Cardiac fibroblast (primary cell): ENCODE measurements around the gene ZFP36L2.
A peak's percentile ranks its signal among the peaks of the same experiment; 100 is the strongest.

Source experiments
- DNase-seq, 2 donors: peaks; one replicate each; pipeline versions ENCODE4 v3.0.0 to v3.0.0-alpha.2; 2010; ENCODE audit warnings: low read depth in 2 of 2
- H3K4me3 ChIP-seq, 2 donors: replicated peaks in 1 of 2; 1 replicate in 1 of 2; 2 replicates in 1 of 2; pipeline ENCODE4 v1.5.1; 2011; ENCODE audit warnings: low read depth in 2 of 2, low read length in 2 of 2, mild to moderate bottlenecking in 2 of 2, moderate library complexity in 1 of 2
- CTCF ChIP-seq: IDR thresholded peaks from one replicate; pipeline ENCODE4 v1.5.1; 2011; ENCODE audit warnings: low read depth, mild to moderate bottlenecking, low read length, inconsistent platforms

Gene ZFP36L2

GRCh38 chr2:43228756-43229659 is 2.6 kb upstream of the ZFP36L2 start:
- DNase-seq: peak; percentile 23 to 42
- H3K4me3 ChIP-seq: no peak overlapping the region

GRCh38 chr2:43228321-43228751 is 1.9 kb upstream of the ZFP36L2 start:
- TF ChIP-seq CTCF: no peak
- peak in 1 of 2 donors; percentile 17 for DNase-seq
- no peak overlapping the region for H3K4me3 ChIP-seq

More at GRCh38 chr2:43228756-43229659, 2.6 kb upstream of the ZFP36L2 start:
- no peak for TF ChIP-seq CTCF

- no peak for TF ChIP-seq CTCF
- H3K4me3 ChIP-seq: peak overlapping the region; percentile 73 to 78
- no peak for DNase-seq
Observed at GRCh38 chr2:43227830-43228281, 1.4 kb upstream of the ZFP36L2 start.

- DNase-seq: peak; percentile 86 to 95
- peak; percentile 22 for TF ChIP-seq CTCF
Observed at GRCh38 chr2:43226955-43227829, 786 bp upstream of the ZFP36L2 start.

GRCh38 chr2:43225788-43226557 is 433 bp downstream of the ZFP36L2 start:
- TF ChIP-seq CTCF: no peak
- H3K4me3 ChIP-seq: peak overlapping the region; percentile 84 to 87
- DNase-seq: peak; percentile 74 to 83

More at GRCh38 chr2:43226955-43227829, 786 bp upstream of the ZFP36L2 start:
- peak overlapping the region; percentile 73 to 78 for H3K4me3 ChIP-seq
